SH-SY5Y (cell line): ENCODE results near the gene EPS8L1.

ENCODE experiments used
- GATA2 ChIP-seq: IDR thresholded peaks from 2 replicates; pipeline ENCODE4 v1.6.1; 2011; ENCODE audit warnings: mild to moderate bottlenecking, low read depth, low read length
- GATA3 ChIP-seq: IDR thresholded peaks from 2 replicates; pipeline ENCODE4 v1.6.1; 2011; ENCODE audit warnings: low read depth, mild to moderate bottlenecking, low read length, moderate library complexity

GRCh38 chr19:55087542-55087901, 11.9 kb downstream of the EPS8L1 start:
- TF ChIP-seq GATA2 (no peak), GATA3 (no peak)
